NCI-H146 treated with DMSO at 0.1 percent for 48 hours (cell line): ENCODE data around the gene HEBP1.
"Not testable (repeated sequence)": the region's sequence is repeated elsewhere in the genome, so short reads cannot be mapped to it uniquely, and the experiment has no call there.

Source experiments
- DNase-seq: peaks from one replicate; lab custom pipeline; 2025; ENCODE audit not compliant: unreplicated experiment; lab: John Stamatoyannopoulos, UW

The HEBP1 gene, protein sequence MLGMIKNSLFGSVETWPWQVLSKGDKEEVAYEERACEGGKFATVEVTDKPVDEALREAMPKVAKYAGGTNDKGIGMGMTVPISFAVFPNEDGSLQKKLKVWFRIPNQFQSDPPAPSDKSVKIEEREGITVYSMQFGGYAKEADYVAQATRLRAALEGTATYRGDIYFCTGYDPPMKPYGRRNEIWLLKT

DNA sequence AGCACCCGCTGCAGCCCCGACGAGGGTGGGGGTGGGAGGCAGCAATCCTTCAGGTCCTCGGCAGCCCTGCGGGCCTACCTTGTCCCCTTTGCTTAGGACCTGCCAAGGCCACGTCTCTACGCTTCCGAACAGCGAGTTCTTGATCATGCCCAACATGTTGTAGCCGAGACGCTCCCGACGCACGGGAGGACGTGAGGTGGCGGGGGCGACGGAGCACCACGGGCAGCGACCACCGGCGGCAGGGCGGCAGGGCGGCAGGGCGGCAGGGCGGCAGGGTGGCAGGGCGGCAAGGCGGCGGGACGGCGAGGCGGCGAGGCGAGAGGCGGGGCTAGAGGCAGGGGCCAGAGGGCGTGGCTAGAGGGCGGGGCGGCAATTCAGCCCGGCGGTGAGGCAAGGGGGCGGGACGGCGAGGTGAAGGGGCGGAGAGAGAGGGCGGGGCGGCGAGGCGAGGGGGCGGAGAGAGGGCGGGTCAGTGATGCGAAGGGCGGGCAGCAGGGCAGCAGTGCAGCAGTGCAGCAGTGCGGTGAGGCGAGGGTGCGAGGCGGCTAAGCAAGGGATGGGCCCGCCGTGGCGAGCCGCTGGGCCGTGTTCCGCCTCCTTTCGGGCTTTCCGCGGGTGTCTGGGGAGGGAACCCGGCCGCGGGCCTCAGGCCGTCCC is at the start of gene HEBP1:
Gene HEBP1, minus strand, starts transcription at position 307 of the 657 bp plus-strand sequence. Its CDS starts 151 bp downstream, at position 156.
- peak; percentile 21 for DNase-seq

DNA sequence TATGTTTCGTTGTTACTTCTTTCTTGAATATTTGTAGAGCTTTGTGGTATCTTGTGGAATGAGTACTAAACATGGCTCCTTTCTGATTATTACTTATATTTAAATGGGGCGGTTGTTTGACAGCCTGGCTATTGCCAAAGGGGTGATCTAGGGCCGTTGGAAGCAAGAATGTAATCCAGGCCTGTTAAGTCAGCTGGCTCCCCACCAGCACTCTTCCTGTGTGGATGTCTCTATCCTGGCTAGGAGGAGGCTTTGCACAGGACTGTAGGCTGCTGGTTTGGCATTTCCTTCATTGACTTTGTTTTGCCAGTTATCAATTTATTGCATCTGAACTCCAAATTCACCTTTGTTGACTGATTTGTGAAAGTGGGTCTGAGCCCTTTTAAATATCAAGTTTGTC is 49.8 kb upstream of the HEBP1 start:
- no peak for DNase-seq

DNA sequence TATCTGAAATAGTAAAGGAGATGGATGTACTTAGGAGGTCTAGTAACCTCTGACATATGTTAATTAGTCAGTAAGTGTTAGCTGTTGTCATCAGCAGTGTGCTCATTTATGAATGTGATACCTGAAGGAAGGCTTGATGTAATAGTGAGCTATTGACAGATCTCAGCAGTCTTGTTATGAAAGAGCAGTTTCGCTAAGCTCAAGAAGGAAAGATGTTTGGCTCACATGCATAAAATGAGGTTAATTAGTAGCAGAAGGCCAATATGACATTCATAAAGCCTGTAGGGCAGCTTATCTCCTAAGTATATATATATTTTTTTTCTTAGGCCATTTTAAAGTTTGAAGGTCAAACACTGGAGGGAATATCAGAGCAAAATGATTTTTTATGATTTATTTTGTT is 46.9 kb upstream of the HEBP1 start:
- no peak for DNase-seq

DNA sequence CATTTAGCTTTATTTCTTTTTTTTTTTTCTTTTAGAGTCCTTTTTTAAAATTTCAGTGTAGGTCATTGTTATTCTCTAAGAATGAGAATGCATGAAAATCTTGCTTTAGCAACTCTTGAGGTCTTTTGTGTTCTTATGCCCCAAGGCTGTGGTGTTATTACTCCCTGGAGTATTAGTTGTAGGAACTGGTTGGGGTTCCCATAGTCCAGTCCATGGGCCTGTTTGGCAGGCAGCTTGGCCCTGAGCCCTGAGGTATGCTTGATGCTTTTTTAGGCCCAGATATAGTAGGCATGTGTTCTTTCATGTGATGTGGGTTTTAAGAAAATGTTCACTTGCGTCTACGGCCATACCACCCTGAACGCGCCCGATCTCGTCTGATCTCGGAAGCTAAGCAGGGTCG is 45.8 kb upstream of the HEBP1 start:
- DNase-seq = no peak

GRCh38 chr12:13044906-13045299 is 44.8 kb upstream of the HEBP1 start:
- DNase-seq = no peak

DNA sequence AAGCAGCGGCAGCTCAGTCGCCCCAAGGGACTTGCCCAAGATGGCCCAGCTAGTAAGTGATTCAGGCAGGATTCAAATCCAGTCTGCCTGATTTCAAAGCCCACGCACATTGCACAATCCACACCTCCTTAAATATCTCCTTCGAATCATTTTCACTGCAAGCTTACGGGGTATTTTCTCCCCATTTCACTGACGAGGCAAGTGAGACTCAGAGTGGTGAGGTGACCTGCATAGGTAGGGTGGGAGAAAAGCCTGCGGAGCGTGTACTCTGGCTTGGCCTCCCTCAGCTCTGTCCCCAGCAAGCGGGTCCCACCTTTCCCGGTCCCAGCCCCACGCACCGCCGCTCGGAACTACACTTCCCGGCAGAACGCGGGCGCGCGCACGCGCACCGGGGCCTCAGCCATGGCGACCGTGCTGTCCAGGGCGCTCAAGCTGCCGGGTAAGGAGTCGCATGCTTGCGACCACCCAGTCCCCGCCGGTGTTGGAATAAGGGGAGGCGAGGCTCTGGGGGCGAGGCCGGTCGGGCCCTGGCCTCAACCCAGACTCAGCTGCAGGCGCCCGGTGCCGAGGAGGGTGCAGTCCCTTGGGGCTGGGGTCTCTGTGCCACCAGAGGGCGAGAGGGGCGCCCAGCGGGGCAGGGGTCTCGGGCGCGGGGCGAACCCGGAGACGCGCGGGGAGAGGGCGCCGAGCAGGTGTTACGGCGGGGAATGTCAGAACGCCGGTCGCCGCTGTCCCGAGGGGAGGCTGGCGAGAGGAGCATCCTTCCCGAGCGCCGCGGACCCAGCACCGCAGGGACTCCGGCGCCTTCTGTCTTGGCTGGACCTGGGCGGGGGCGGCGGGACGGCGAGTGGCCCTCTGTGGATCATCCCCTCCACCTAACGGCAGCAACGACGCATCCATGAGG is 44.2 kb upstream of the HEBP1 start, which contains the start of gene FAM234B:
Gene FAM234B, plus strand, starts transcription at position 380 of the 904 bp plus-strand sequence. Its CDS starts 23 bp downstream, at position 403.
- DNase-seq = peak; percentile 5

GRCh38 chr12:13042666-13043230 is 42.7 kb upstream of the HEBP1 start:
- DNase-seq = no peak

- DNase-seq = no peak
Measured at GRCh38 chr12:13041224-13041623, 41.2 kb upstream of the HEBP1 start.

DNA sequence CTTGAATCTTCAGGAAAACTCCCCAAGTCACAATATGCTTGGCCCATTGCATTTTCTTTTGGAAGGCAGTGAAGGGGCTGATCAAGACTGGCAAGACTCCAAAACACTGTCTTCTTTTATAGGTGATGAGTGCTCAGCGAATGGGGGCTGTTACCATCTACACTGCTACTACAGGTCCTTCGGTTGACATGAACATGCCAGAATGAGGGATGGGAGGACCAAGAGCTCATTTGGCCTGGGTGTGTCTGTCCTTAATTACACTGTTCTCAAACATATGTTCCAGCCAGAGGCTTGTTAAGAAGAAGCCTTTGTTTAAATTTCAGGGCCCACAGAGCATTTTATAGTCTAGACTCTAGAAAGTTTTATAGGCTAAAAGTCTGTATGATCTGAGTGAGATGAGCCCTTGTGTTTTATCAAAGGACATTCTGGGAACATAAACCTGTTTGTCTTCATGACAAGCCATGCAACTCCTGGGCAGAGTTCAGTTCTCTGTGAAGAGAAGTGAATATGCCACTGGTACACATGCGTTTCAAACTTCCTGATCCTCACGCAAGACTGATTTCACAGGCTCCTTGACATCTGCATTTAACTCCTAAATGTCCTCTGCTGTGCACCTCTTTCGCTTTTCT is 39.4 kb upstream of the HEBP1 start:
- no peak for DNase-seq

DNA sequence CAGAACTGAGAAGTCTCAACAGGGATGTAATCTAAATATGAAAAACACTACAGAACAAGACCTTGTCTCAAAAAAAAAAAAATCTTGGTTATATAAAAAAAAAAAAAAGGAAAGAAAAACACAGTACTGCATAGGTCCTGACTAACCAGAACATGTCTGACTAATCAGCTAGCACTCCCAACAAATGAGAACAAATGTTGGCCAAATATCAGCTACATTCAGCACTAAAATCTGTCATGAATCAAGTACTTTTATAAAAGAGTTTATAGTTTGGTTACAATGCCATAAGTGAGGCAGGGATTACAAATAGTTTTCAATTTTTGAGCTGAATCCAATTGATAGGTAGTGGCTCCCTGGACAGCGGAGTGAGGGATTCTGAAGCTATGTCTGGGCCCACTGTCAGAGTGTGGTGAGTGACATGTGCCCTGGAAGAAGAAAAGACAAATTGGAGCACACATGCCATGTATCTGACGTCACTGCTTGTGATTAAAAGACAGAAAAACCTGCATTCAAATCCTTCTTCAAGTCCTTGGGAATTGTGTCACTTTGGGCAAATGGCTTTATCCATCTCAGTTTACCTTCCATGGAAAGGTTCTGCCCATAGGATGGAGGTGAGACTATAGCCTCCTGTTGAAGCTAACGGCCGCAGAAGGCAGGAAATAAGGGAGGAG is 38.6 kb upstream of the HEBP1 start:
- no peak for DNase-seq

- no peak for DNase-seq
Measured at GRCh38 chr12:13036881-13037280, 36.8 kb upstream of the HEBP1 start.

DNA sequence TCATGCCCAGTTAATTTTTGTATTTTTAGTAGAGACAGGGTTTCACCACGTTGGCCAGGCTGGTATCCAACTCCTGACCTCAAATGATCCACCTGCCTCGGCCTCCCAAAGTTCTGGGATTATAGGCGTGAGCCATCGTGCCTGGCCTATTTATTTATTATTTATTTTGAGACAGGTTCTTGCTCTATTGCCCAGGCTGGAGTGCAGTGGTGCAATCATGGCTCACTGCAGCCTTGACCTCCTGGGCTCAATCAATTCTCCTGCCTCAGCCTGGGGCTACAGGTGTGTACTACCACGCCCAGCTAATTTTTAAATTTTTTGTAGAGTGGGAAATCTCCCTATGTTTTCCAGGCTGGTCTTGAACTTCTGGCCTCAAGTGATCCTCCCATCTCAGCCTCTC is 35.3 kb upstream of the HEBP1 start:
- DNase-seq = not testable (repeated sequence)

GRCh38 chr12:13033476-13033875 is 33.4 kb upstream of the HEBP1 start:
- no peak for DNase-seq

GRCh38 chr12:13032164-13032563 is 32.1 kb upstream of the HEBP1 start:
- DNase-seq = no peak

DNA sequence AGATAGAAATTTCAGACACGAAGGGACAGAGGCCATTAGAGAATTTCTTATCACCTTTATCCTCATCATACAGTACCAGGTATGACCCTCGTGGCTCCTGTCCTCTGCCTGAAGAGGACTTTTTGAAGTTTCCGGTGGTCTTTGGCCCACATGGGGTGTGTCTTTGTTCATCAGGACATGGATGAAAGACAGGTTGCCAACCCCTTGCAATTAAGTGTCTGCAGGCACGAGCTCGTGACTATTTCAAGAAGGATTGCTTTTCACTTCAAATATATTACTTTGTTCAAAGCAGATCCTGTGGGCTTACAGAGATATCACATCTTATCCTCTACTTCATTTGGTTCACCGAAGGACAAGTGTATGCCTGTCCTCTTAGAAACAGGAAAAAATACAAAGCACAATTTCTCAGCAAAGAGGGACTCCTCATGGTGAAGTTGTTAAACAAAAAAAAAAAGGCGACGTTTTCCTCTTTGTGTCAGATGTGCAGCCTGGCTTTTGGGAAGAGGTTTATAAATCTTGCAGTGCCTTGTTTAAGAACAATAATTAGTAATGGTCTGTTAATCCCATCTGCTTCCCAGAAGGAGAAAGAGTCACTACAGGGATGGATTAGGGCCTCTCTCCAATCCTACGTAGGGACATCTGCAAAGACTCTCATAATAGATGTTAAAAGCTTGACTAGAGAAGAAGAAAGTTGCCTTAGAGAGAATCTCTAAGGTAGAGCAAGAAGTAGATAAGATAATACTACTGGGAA is 30.7 kb upstream of the HEBP1 start:
- DNase-seq = no peak

GRCh38 chr12:13028825-13029570 is 28.9 kb upstream of the HEBP1 start:
- DNase-seq = no peak

DNA sequence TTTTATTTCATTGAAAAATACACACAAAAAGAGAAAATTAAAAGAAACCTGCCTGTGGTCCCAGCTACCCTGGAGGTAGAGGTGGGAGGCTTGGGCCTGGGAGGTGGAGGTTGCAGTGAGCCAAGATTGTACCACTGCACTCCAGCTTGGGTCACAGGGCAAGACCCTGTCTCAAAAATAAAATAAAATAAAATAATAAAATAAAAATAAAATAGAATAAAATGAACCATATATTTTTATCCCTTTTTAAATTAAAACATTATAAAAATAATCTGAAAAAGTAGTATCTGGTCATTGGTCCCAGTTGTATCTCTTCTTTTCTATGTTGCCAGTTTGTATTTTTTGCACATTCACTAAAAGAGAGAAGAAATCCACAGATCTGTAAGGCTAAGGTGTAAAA is 27.4 kb upstream of the HEBP1 start:
- DNase-seq = no peak

DNA sequence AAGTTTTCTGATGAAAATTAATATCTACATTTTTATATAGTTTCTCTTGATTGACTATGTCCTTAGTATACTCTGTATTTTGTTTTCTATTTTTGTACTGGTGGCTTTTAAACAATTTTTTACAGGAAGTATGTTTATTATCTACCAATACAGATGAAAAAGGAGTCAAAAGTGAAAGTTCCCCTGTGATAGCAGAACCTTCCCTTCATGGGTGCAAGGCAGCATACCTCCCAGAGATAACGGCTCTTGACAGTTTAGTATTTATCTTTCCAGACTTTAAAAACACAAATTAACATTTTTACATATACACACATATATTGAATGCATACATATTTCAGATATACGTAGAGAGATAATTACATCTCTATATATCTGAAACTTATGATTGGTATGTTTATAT is 27.0 kb upstream of the HEBP1 start:
- DNase-seq = no peak

DNA sequence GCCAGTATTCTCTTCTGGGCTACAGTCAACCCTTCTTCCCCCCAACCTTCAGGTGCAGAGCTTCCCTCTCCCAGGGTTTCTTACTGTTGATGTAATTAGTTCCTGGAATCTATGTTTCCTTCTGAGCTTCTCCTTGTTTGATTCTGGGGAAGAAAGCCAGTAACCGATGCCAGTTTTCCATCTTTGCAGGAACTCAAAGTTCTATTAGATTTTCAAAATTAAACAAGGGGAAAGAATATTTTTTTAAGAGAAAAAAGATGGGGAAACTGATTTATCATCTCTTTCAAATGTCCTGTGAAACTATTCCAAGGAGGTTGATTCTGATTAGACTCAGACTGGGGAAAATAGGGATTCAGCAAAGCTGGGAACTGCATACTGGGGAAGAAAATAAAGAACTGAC is 26.2 kb upstream of the HEBP1 start:
- no peak for DNase-seq
